K562 (cell line): ENCODE measurements around the gene CTDNEP1. TPM values are rescaled to one million over a fixed set of nuclear protein-coding genes. Genes with fewer than 3 reads are reported as not detected.

Experiments used
- ATF2 ChIP-seq: sonication (generic); formaldehyde crosslinking; IDR thresholded peaks from 2 replicates; pipeline ENCODE4 v1.8.1; 2022; ENCODE audit warnings: missing genetic modification reagents
- FOXP1 ChIP-seq: sonication (generic); formaldehyde crosslinking; IDR thresholded peaks from 2 replicates; pipeline ENCODE4 v1.8.0; 2022; ENCODE audit warnings: mild to moderate bottlenecking, missing genetic modification reagents
- HMGN3 ChIP-seq: IDR thresholded peaks from 2 replicates; pipeline ENCODE4 v1.6.1; 2011; ENCODE audit warnings: borderline replicate concordance, low read depth, mild to moderate bottlenecking, mixed read lengths, low read length; ENCODE audit not compliant: insufficient read length; ENCODE audit errors: extremely low read depth
- HNRNPH1 ChIP-seq: fragments of 200-400 bp; formaldehyde crosslinking; optimal IDR thresholded peaks from 2 replicates; pipeline ENCODE3; 2017; ENCODE audit warnings: low read depth, mild to moderate bottlenecking, low read length, moderate library complexity
- IRF1 ChIP-seq: sonication (generic); formaldehyde crosslinking; IDR thresholded peaks from 2 replicates; pipeline ENCODE4 v1.8.0; 2022; ENCODE audit warnings: missing genetic modification reagents, mild to moderate bottlenecking, borderline replicate concordance
- IRF9 ChIP-seq: fragments of 450-650 bp; IDR thresholded peaks from 2 replicates; pipeline ENCODE4 v1.6.1; 2016; ENCODE audit warnings: missing biosample characterization, missing genetic modification characterization
- MAFF ChIP-seq: IDR thresholded peaks from 2 replicates; pipeline ENCODE4 v1.6.1; 2012; ENCODE audit warnings: low read length, improper control_type of control experiment
- MXI1 ChIP-seq: IDR thresholded peaks from 2 replicates; pipeline ENCODE4 v1.6.1; 2011; ENCODE audit warnings: low read depth, mild to moderate bottlenecking, improper control_type of control experiment, low read length
- NBN ChIP-seq: fragments of 450-650 bp; IDR thresholded peaks from 2 replicates; pipeline ENCODE4 v1.6.1; 2016; ENCODE audit warnings: low read depth, mild to moderate bottlenecking
- NR2C1 ChIP-seq, 2 experiments: fragments of 450-650 bp; IDR thresholded peaks; 2 replicates each; pipeline ENCODE4 v1.6.1; 2017; ENCODE audit warnings: mild to moderate bottlenecking in 2 of 2, antibody characterized with exemption in 1 of 2, inconsistent platforms in 1 of 2, missing compliant biosample characterization in 1 of 2, missing genetic modification characterization in 1 of 2
- PHF21A ChIP-seq: fragments of 450-650 bp; IDR thresholded peaks from 2 replicates; pipeline ENCODE4 v1.6.1; 2017; ENCODE audit warnings: low read depth, borderline replicate concordance
- REST ChIP-seq, 2 experiments: fragments of 450-650 bp; formaldehyde crosslinking in 1 of 2; IDR thresholded peaks; 2 replicates each; pipeline versions ENCODE4 v1.4.0 to v1.6.1; 2014 to 2020; ENCODE audit warnings: mild to moderate bottlenecking in 2 of 2, borderline replicate concordance in 1 of 2, low read depth in 1 of 2
- TAF9B ChIP-seq: fragments of 450-650 bp; IDR thresholded peaks from 2 replicates; pipeline ENCODE4 v1.6.1; 2018; ENCODE audit warnings: mild to moderate bottlenecking; ENCODE audit not compliant: partially characterized antibody
- TRIM24 ChIP-seq, 2 experiments: fragments of 450-650 bp; IDR thresholded peaks; 2 replicates each; pipeline ENCODE4 v1.6.1; 2016
- ZNF217 ChIP-seq: sonication (generic); formaldehyde crosslinking; IDR thresholded peaks from 2 replicates; pipeline ENCODE4 v1.8.0; 2022; ENCODE audit warnings: mild to moderate bottlenecking, missing genetic modification reagents
- ZNF347 ChIP-seq: fragments of 450-650 bp; formaldehyde crosslinking; IDR thresholded peaks from 2 replicates; pipeline ENCODE4 v1.4.0; 2020; ENCODE audit warnings: low read depth, mild to moderate bottlenecking, moderate library complexity
- polyA plus RNA-seq, 8 experiments: library from polyadenylated mRNA; depleted of rRNA in 4 of 8; stranded (reverse) in 5 of 8; unstranded in 3 of 8; fragments of >200 nt; fragmentation: Nextera tagmentation in 2 of 8; fragmentation: Illumina TruSeq in 1 of 8; extraction: Ambion mirVana in 2 of 8; extraction: Trizol in 1 of 8; gene quantifications; 2 replicates each; pipeline versions ENCODE4 v1.2.1 to v1.2.3, GENCODE V29; 2011 to 2014; ENCODE audit warnings: inconsistent platforms in 1 of 8, missing spikeins in 1 of 8
- total RNA-seq, 7 experiments: library from RNA; depleted of rRNA in 6 of 7; stranded (reverse); fragments of >200 nt in 6 of 7; fragmentation: Illumina TruSeq in 2 of 7; extraction: Trizol in 2 of 7; gene quantifications; 2 replicates each; pipeline versions ENCODE4 v1.2.1 to v1.2.3, GENCODE V29; 2011 to 2021; ENCODE audit warnings: low replicate concordance in 1 of 7

CTDNEP1 gene
- total and polyA plus RNA-seq, 9 of the 15 experiments (the other 6 are each of a cell fraction or from before 2014, with no cell fraction given): 10.7 to 150 (median 28.5) TPM

GRCh38 chr17:7242717-7243452 is 8.6 kb downstream of the CTDNEP1 start (continued):
- TF ChIP-seq ZNF347 (CRISPR knock-in tag): no peak
- peak; percentile 72 for TF ChIP-seq REST (IDR thresholded peaks at IDR 0.05; ENCODE audit: borderline replicate concordance)
- no peak for TF ChIP-seq REST (CRISPR knock-in tag; IDR thresholded peaks at IDR 0.05; ENCODE audit: low read depth)
- TF ChIP-seq ATF2 (CRISPR knock-in tag): no peak
- no peak for TF ChIP-seq IRF1
- TF ChIP-seq NBN: 0 out of 2 replicates have a peak, but pooled peaks have one; percentile 22
- peak; percentile 67; the same call in 1 of the 2 replicates for TF ChIP-seq PHF21A
- TF ChIP-seq HNRNPH1: no peak
- no peak for TF ChIP-seq MXI1
- peak; percentile 70; the same call in 1 of the 2 replicates for TF ChIP-seq NR2C1 (IDR thresholded peaks at IDR 0.05)
- TF ChIP-seq NR2C1 (tag; IDR thresholded peaks at IDR 0.05): no peak
- no peak for TF ChIP-seq IRF9
- TF ChIP-seq TAF9B: peak; percentile 52
- no peak for TF ChIP-seq MAFF
- TF ChIP-seq FOXP1 (CRISPR knock-in tag): no peak
- TF ChIP-seq HMGN3: peak; percentile 92
- no peak for TF ChIP-seq ZNF217 (CRISPR knock-in tag)
- peak in 1 of 2 experiments; percentile 53; a peak in 2 of 4 replicates for TF ChIP-seq TRIM24 (IDR thresholded peaks at IDR 0.05)
